Suprapubic skin (tissue), 4 donors: ENCODE measurements around the gene IQSEC3.

ENCODE experiments used
- EP300 ChIP-seq: sonication (generic); formaldehyde crosslinking; IDR thresholded peaks from one replicate; pipeline ENCODE4 v1.6.1; 2017; ENCODE audit warnings: antibody characterized with exemption
- POLR2A ChIP-seq, 2 donors: fragments of 450-650 bp; IDR thresholded peaks; one replicate each; pipeline ENCODE4 v1.6.1; 2017; ENCODE audit warnings: antibody characterized with exemption in 2 of 2, mild to moderate bottlenecking in 2 of 2, moderate library complexity in 2 of 2
- POLR2AphosphoS5 ChIP-seq, 3 donors: sonication (generic); formaldehyde crosslinking; IDR thresholded peaks; one replicate each; pipeline ENCODE4 v1.6.1; 2017; ENCODE audit warnings: antibody characterized with exemption in 3 of 3
- TF ChIP-seq, protein P1 (sequence below), 2 donors: fragments of 200-600 bp in 1 of 2; fragments of 450-650 bp in 1 of 2; sonication (generic) in 1 of 2; IDR thresholded peaks; one replicate each; pipeline ENCODE4 v1.5.1; 2016 to 2019; ENCODE audit warnings: antibody characterized with exemption in 2 of 2, mild to moderate bottlenecking in 1 of 2, moderate library complexity in 1 of 2

DNA sequence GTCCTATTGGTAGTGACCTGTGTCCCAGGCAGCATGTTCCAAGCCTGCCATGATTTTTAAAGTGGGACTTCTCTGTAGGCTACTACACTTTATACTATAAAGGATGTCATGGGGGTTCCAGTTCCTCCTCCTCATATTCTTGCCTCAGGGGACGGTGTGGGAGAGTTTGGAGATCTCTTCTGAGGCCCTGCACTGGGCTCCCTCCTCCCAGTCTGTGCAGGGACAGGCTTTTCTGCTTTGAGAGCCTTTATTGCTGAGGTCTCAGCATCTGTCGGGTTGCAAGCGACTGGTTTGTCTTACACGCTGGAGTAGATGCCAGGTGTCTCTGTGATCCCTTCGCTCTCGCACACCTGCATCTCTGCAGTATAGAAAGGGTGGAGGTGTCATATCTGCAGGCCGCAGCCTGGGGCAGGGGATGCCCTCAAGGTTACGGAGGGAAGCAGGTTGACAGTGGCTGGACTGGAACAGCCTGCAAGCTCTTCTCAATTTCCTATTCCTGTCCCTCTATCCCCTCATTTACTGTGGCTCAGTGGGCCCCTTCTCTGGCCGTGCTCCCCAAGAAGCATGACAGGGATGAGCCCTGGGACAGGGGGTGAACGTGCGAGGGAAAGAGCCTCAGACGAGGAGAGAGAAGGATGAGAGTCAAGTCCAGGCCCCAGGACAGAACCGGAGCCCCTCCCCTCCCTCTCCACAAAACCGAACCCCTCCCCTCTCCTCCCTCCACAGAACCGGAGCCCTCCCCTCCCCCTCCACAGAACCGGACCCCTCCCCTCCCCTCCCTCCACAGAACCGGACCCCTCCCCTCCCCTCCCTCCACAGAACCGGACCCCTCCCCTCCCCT is 96.1 kb downstream of the IQSEC3 start:
- TF ChIP-seq, protein P1, sequence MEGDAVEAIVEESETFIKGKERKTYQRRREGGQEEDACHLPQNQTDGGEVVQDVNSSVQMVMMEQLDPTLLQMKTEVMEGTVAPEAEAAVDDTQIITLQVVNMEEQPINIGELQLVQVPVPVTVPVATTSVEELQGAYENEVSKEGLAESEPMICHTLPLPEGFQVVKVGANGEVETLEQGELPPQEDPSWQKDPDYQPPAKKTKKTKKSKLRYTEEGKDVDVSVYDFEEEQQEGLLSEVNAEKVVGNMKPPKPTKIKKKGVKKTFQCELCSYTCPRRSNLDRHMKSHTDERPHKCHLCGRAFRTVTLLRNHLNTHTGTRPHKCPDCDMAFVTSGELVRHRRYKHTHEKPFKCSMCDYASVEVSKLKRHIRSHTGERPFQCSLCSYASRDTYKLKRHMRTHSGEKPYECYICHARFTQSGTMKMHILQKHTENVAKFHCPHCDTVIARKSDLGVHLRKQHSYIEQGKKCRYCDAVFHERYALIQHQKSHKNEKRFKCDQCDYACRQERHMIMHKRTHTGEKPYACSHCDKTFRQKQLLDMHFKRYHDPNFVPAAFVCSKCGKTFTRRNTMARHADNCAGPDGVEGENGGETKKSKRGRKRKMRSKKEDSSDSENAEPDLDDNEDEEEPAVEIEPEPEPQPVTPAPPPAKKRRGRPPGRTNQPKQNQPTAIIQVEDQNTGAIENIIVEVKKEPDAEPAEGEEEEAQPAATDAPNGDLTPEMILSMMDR (IDR thresholded peaks at IDR 0.05) = no peak
- TF ChIP-seq POLR2AphosphoS5 (IDR thresholded peaks at IDR 0.05) = no peak
- TF ChIP-seq POLR2A (IDR thresholded peaks at IDR 0.05) = no peak
- no peak for TF ChIP-seq EP300
